Adipocyte (in vitro differentiated cells): ENCODE measurements around the gene LCN2.
"Not testable (repeated sequence)": the region's sequence is repeated elsewhere in the genome, so short reads cannot be mapped to it uniquely, and the experiment has no call there.

ENCODE experiments used
- DNase-seq: peaks from one replicate; pipeline ENCODE4 v3.0.0-alpha.2; 2015; ENCODE audit warnings: low read depth
- H3K27me3 ChIP-seq: replicated peaks from 2 replicates; pipeline ENCODE4 v1.7.0; 2013; ENCODE audit warnings: mild to moderate bottlenecking, low read length, moderate library complexity; ENCODE audit not compliant: control insufficient read depth, insufficient read depth
- H3K36me3 ChIP-seq: 2 replicates; pipeline ENCODE4 v1.7.0; 2013; ENCODE audit warnings: low read length, mild to moderate bottlenecking, moderate library complexity; ENCODE audit not compliant: control insufficient read depth, insufficient read depth, severe bottlenecking
- H3K4me1 ChIP-seq: 2 replicates; pipeline ENCODE4 v1.7.0; 2013; ENCODE audit warnings: mild to moderate bottlenecking, low read length, moderate library complexity; ENCODE audit not compliant: control insufficient read depth, insufficient read depth
- H3K4me3 ChIP-seq: 2 replicates; pipeline ENCODE4 v1.7.0; 2013; ENCODE audit warnings: mild to moderate bottlenecking, low read length, moderate library complexity
- H3K9ac ChIP-seq: 2 replicates; pipeline ENCODE4 v1.7.0; 2013; ENCODE audit warnings: mild to moderate bottlenecking, low read length, moderate library complexity
- H3K9me3 ChIP-seq: 2 replicates; pipeline ENCODE4 v1.7.0; 2013; ENCODE audit warnings: mild to moderate bottlenecking, low read length, moderate library complexity; ENCODE audit not compliant: control insufficient read depth

The LCN2 gene

GRCh38 chr9:128167209-128167608 lies 18.0 kb downstream of the LCN2 start:
- DNase-seq, result no peak
- Histone ChIP-seq H3K4me3 (no peak overlapping the region), H3K27me3 (no peaks in the 10 kb centered on the region), H3K9me3 (no peaks in the 10 kb centered on the region), H3K36me3 (peaks cover 69% of the 10 kb centered on the region), H3K9ac (no peak overlapping the region), H3K4me1 (peaks cover 10% of the 10 kb centered on the region)

GRCh38 chr9:128168731-128169308 lies 19.6 kb downstream of the LCN2 start:
- Histone ChIP-seq H3K36me3 (peaks cover 66% of the 10 kb centered on the region), H3K9ac (no peak overlapping the region), H3K4me3 (no peak overlapping the region), H3K4me1 (peaks cover 4% of the 10 kb centered on the region), H3K27me3 (no peaks in the 10 kb centered on the region), H3K9me3 (no peaks in the 10 kb centered on the region)
- no peak for DNase-seq

- peaks cover 2% of the 10 kb centered on the region for H3K4me1 ChIP-seq
- DNase-seq, result no peak
- no peak overlapping the region for H3K4me3 ChIP-seq
- no peaks in the 10 kb centered on the region for H3K9me3 ChIP-seq
- no peaks in the 10 kb centered on the region for H3K27me3 ChIP-seq
- H3K9ac ChIP-seq, result no peak overlapping the region
- H3K36me3 ChIP-seq, result peaks cover 64% of the 10 kb centered on the region
Measured at GRCh38 chr9:128169492-128169891, 20.2 kb downstream of the LCN2 start.

GRCh38 chr9:128169925-128170324 lies 20.7 kb downstream of the LCN2 start:
- Histone ChIP-seq H3K9me3 (no peaks in the 10 kb centered on the region), H3K4me1 (no peaks in the 10 kb centered on the region), H3K36me3 (peaks cover 64% of the 10 kb centered on the region), H3K9ac (no peak overlapping the region), H3K4me3 (no peak overlapping the region), H3K27me3 (no peaks in the 10 kb centered on the region)
- DNase-seq, result no peak

- no peak overlapping the region for H3K9ac ChIP-seq
- H3K9me3 ChIP-seq, result no peaks in the 10 kb centered on the region
- no peak overlapping the region for H3K4me3 ChIP-seq
- peaks cover 73% of the 10 kb centered on the region for H3K36me3 ChIP-seq
- H3K4me1 ChIP-seq, result no peaks in the 10 kb centered on the region
- H3K27me3 ChIP-seq, result no peaks in the 10 kb centered on the region
- DNase-seq, result no peak
Measured at GRCh38 chr9:128174062-128174461, 24.8 kb downstream of the LCN2 start.

GRCh38 chr9:128175102-128175563 lies 25.9 kb downstream of the LCN2 start:
- Histone ChIP-seq H3K9me3 (no peaks in the 10 kb centered on the region), H3K27me3 (no peaks in the 10 kb centered on the region), H3K36me3 (peaks cover 72% of the 10 kb centered on the region)

GRCh38 chr9:128175726-128176125 lies 26.5 kb downstream of the LCN2 start:
- Histone ChIP-seq H3K36me3 (peaks cover 73% of the 10 kb centered on the region), H3K4me1 (no peaks in the 10 kb centered on the region), H3K4me3 (no peak overlapping the region), H3K27me3 (no peaks in the 10 kb centered on the region), H3K9me3 (no peaks in the 10 kb centered on the region), H3K9ac (no peak overlapping the region)
- DNase-seq, result no peak

More at GRCh38 chr9:128175102-128175563, 25.9 kb downstream of the LCN2 start:
- DNase-seq, result peak; percentile 75
- Histone ChIP-seq H3K4me3 (no peak overlapping the region), H3K9ac (no peak overlapping the region), H3K4me1 (no peaks in the 10 kb centered on the region)

GRCh38 chr9:128178806-128179431 lies 29.7 kb downstream of the LCN2 start:
- H3K9ac ChIP-seq, result no peak overlapping the region
- H3K4me3 ChIP-seq, result no peak overlapping the region
- H3K4me1 ChIP-seq, result no peaks in the 10 kb centered on the region
- no peaks in the 10 kb centered on the region for H3K27me3 ChIP-seq
- no peak for DNase-seq
- H3K36me3 ChIP-seq, result peaks cover 81% of the 10 kb centered on the region
- H3K9me3 ChIP-seq, result no peaks in the 10 kb centered on the region

GRCh38 chr9:128180001-128180400 lies 30.7 kb downstream of the LCN2 start:
- H3K36me3 ChIP-seq, result peaks cover 81% of the 10 kb centered on the region

GRCh38 chr9:128180447-128180846 lies 31.2 kb downstream of the LCN2 start:
- Histone ChIP-seq H3K9ac (no peak overlapping the region), H3K27me3 (no peaks in the 10 kb centered on the region), H3K36me3 (peaks cover 81% of the 10 kb centered on the region), H3K4me3 (no peak overlapping the region), H3K4me1 (no peaks in the 10 kb centered on the region), H3K9me3 (no peaks in the 10 kb centered on the region)
- no peak for DNase-seq

More at GRCh38 chr9:128180001-128180400, 30.7 kb downstream of the LCN2 start:
- Histone ChIP-seq H3K9ac (no peak overlapping the region), H3K4me1 (no peaks in the 10 kb centered on the region), H3K9me3 (no peaks in the 10 kb centered on the region), H3K4me3 (no peak overlapping the region), H3K27me3 (no peaks in the 10 kb centered on the region)
- no peak for DNase-seq

GRCh38 chr9:128181480-128181879 lies 32.2 kb downstream of the LCN2 start:
- not testable (repeated sequence) for H3K9me3 ChIP-seq, H3K4me3 ChIP-seq, H3K27me3 ChIP-seq, H3K9ac ChIP-seq, H3K4me1 ChIP-seq
- peak; percentile 69 for DNase-seq
- peaks cover 79% of the 10 kb centered on the region for H3K36me3 ChIP-seq
